AG09319 (cell line): ENCODE results near the gene EXOC6.
A peak's percentile ranks its signal among the peaks of the same experiment; 100 is the strongest.
"Not testable (repeated sequence)": the region's sequence is repeated elsewhere in the genome, so short reads cannot be mapped to it uniquely, and the experiment has no call there.

Experiments used
- DNase-seq: peaks from one replicate; pipeline ENCODE4 v3.0.0-alpha.2; 2010; ENCODE audit warnings: low read depth; ENCODE audit errors: extremely low read depth
- TF ChIP-seq, protein P1 (sequence below): IDR thresholded peaks from 2 replicates; pipeline ENCODE4 v1.5.1; 2011; ENCODE audit warnings: low read depth, mild to moderate bottlenecking, inconsistent platforms, low read length, moderate library complexity

The EXOC6 gene

GRCh38 chr10:92937876-92938275, 89.6 kb downstream of the EXOC6 start:
- no peak for DNase-seq
- TF ChIP-seq, protein P1, sequence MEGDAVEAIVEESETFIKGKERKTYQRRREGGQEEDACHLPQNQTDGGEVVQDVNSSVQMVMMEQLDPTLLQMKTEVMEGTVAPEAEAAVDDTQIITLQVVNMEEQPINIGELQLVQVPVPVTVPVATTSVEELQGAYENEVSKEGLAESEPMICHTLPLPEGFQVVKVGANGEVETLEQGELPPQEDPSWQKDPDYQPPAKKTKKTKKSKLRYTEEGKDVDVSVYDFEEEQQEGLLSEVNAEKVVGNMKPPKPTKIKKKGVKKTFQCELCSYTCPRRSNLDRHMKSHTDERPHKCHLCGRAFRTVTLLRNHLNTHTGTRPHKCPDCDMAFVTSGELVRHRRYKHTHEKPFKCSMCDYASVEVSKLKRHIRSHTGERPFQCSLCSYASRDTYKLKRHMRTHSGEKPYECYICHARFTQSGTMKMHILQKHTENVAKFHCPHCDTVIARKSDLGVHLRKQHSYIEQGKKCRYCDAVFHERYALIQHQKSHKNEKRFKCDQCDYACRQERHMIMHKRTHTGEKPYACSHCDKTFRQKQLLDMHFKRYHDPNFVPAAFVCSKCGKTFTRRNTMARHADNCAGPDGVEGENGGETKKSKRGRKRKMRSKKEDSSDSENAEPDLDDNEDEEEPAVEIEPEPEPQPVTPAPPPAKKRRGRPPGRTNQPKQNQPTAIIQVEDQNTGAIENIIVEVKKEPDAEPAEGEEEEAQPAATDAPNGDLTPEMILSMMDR: no peak

GRCh38 chr10:92938841-92939240, 90.5 kb downstream of the EXOC6 start:
- DNase-seq: no peak
- TF ChIP-seq, protein P1: no peak

- DNase-seq: no peak
- TF ChIP-seq, protein P1: no peak
Measured at GRCh38 chr10:92942226-92942625, 93.9 kb downstream of the EXOC6 start.

DNA sequence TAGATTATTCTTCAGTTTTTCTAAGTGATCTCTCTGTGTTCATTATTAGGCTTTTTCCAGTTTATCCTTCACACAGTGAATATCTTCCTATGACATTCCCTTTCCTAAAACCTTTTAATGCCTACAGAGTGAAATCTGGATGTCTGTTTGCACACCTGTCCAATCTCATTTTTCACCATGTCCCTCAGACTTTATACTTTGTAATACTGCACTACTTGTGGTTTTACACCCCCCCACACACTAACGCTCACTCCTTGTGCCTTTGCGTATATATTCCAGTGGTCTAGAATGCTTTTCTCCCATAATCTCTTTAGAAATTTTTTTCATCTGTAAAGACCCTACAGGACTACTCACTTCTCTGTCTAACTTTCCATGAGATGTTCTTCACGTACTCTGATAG, 98.2 kb downstream of the EXOC6 start:
- DNase-seq: no peak
- TF ChIP-seq, protein P1: no peak

DNA sequence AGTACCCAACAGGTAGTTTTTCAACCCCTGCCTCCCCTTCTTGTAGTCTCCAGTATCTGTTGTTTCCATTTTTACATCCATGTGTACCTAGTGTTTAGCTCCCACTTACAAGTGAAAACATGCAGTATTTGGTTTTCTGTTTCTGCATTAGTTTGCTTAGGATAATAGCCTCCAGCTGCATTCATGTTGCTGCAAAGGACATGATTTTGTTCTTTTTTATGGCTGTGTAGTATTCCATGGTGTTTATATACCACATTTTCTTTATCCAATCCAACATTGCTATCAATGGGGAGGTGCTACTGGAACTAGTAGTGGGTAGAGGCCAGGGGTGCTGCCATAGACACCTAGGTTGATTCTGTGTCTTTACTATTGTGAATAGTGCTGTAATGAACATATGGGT, 104.3 kb downstream of the EXOC6 start:
- not testable (repeated sequence) for DNase-seq

- DNase-seq: no peak
- TF ChIP-seq, protein P1: no peak
Measured at GRCh38 chr10:92957223-92958010, 109.1 kb downstream of the EXOC6 start.

DNA sequence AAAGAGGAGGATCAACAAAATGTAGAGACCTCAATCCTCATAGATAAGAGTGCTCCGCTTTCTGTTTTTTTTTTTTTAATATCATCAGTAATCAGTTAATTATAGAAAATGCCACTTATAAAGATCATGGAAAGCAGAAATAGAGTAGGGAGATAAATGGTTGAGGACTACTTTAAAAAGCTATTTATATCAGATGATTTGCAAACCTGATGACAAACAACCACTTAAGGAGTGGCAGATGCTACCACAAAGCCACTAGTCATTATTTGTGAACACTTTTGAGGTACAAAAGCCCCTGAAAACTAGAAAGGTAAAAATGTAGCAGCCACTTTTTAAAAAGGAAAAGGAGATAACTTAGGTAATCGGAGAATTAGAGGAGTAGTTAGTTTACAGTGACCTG, 113.3 kb downstream of the EXOC6 start:
- TF ChIP-seq, protein P1: no peak
- DNase-seq: no peak

- peak; percentile 15 for DNase-seq
Measured at GRCh38 chr10:92965314-92965713, 117.0 kb downstream of the EXOC6 start.

More at GRCh38 chr10:92965314-92965713, 117.0 kb downstream of the EXOC6 start:
- TF ChIP-seq, protein P1: peak; percentile 44
